ENCODE data around the gene FAM43B. TPM values are rescaled to one million over a fixed set of nuclear protein-coding genes. Genes with fewer than 3 reads are reported as not detected.

The FAM43B gene
- total and polyA plus RNA-seq, 10 of the 15 experiments (the other 5 are each of a cell fraction or from before 2014, with no cell fraction given), result not detected

DNA sequence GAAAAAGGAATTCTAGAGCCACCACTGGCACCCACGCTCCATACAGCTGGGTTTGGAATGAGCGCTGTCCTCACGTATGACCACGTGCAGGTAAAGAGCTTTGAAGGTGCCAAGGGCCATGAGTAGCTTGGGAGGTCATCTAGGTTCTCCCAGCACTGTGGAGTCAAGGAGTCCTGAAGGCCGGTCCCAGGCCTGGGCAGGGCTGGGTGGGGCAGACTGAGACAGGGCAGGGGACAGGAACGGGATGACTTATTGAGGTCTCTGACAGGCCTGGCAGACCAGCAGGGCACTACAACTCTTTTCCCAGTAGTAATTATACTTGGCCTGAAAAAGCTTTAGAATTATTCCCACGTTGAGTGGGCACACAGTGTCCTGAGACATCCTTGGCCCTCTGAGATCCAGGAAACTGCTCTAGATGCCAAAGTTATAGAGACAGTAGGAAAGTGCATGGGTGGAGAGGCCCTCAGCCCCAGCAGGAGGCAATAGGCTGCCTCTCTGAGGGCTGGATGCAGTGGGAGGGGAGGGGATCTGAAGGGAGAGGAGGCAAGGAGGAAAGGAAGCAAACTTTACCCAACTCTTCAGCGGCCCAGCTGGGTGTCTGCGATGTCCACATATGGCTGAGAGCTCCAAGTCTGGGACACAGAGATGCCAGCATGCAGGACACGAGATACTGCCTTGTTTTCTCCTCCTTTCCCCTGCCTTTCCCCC lies 34.7 kb downstream of the FAM43B start:
- Histone ChIP-seq H3K27ac (ENCODE audit: control insufficient read depth, insufficient read depth) (no peak overlapping the region), H3K4me1 (ENCODE audit: control insufficient read depth, insufficient read depth, low read length) (no peaks in the 10 kb centered on the region), H3K79me2 (ENCODE audit: control insufficient read depth, insufficient read depth, low read length) (no peaks in the 10 kb centered on the region), H3K36me3 (ENCODE audit: control insufficient read depth in 2 of 2, insufficient read depth in 2 of 2, low read length in 1 of 2) (no peaks in the 10 kb centered on the region), H2AFZ (ENCODE audit: control insufficient read depth, low read depth, low read length) (no peak overlapping the region), H3K9ac (ENCODE audit: control insufficient read depth, insufficient read depth, low read length) (no peak overlapping the region), H3K27me3 (replicated peaks in 1 of 2; ENCODE audit: control insufficient read depth in 2 of 2, insufficient read depth in 2 of 2, low read length in 1 of 2) (peaks cover 5 to 8% of the 10 kb centered on the region in 2 experiments), H3K4me3 (no peak overlapping the region), H3K9me3 (replicated peaks; ENCODE audit: control insufficient read depth, insufficient read depth, low read length) (no peaks in the 10 kb centered on the region), H3K4me2 (ENCODE audit: control insufficient read depth, insufficient read depth) (no peak overlapping the region), H4K20me1 (ENCODE audit: control insufficient read depth, insufficient read depth) (no peaks in the 10 kb centered on the region)
- no peak for FAIRE-seq
- in situ Hi-C loops (cut with MboI) (no loop called here), intact Hi-C loops (cut with micrococcal nuclease; ENCODE audit: unreplicated experiment) (no loop called here)
- RAD21 ChIA-PET (ENCODE audit: unreplicated experiment), result no interaction called here
- no peak for ATAC-seq
- BruUV-seq (replicated peaks), result no TSS peak
- CTCF ChIA-PET, result interaction anchor here (1.4 kb wide), 1 partner anchor 12 kb away, joined by 3 read pairs; no protein-coding TSS in a partner anchor
- TF ChIP-seq NFYA (IDR thresholded peaks at IDR 0.05; ENCODE audit: borderline replicate concordance, low read depth, low read length), result no peak
- SMC1A ChIA-PET (ENCODE audit: uncharacterized antibody, unreplicated experiment), result no interaction called here
- DNase-seq (ENCODE audit: low read depth, low spot score), result no peak
- POLR2A ChIA-PET, result no interaction called here
- 6% methylated on average over 8 of the region's 10 CpGs for WGBS (ENCODE audit: insufficient coverage, insufficient replicate concordance, low lambda C conversion rate, missing lambda C conversion rate)

DNA sequence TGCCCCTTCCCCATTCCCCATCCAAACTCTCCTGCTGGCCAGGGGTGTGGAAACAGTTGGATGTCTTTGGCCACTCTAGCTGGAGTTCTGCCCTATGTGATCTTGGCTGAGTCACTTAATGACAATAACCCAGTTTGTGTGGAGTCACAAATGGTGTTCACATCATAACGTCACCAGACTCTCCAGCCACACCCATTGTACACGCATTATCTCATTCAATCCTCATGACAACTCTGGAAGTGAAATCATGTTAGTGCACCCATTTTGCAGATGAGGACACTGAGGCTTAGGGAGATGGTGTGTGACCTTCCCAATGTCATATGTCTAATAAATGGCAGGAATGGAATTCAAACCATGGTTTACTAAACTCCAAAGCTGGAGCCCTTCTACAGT lies 35.3 kb downstream of the FAM43B start:
- Histone ChIP-seq H3K36me3 (ENCODE audit: control insufficient read depth in 2 of 2, insufficient read depth in 2 of 2, low read length in 1 of 2) (no peaks in the 10 kb centered on the region), H3K9ac (ENCODE audit: control insufficient read depth, insufficient read depth, low read length) (no peak overlapping the region), H3K27ac (ENCODE audit: control insufficient read depth, insufficient read depth) (no peak overlapping the region), H3K27me3 (replicated peaks in 1 of 2; ENCODE audit: control insufficient read depth in 2 of 2, insufficient read depth in 2 of 2, low read length in 1 of 2) (peaks cover 5 to 8% of the 10 kb centered on the region in 2 experiments), H3K4me2 (ENCODE audit: control insufficient read depth, insufficient read depth) (no peak overlapping the region), H4K20me1 (ENCODE audit: control insufficient read depth, insufficient read depth) (no peaks in the 10 kb centered on the region), H3K4me1 (ENCODE audit: control insufficient read depth, insufficient read depth, low read length) (no peaks in the 10 kb centered on the region), H2AFZ (ENCODE audit: control insufficient read depth, low read depth, low read length) (no peak overlapping the region), H3K9me3 (replicated peaks; ENCODE audit: control insufficient read depth, insufficient read depth, low read length) (no peaks in the 10 kb centered on the region), H3K79me2 (ENCODE audit: control insufficient read depth, insufficient read depth, low read length) (no peaks in the 10 kb centered on the region), H3K4me3 (no peak overlapping the region)
- DNase-seq (ENCODE audit: low read depth, low spot score) (no peak), FAIRE-seq (no peak), ATAC-seq (no peak)
- in situ Hi-C loops (cut with MboI), result no loop called here
- intact Hi-C loops (cut with micrococcal nuclease; ENCODE audit: unreplicated experiment), result no loop called here
- WGBS (ENCODE audit: insufficient coverage, insufficient replicate concordance, low lambda C conversion rate, missing lambda C conversion rate), result 26% methylated on average over 2 of the region's 2 CpGs
- BruUV-seq (replicated peaks), result no TSS peak
- CTCF ChIA-PET, result interaction anchor here (1.4 kb wide), 1 partner anchor 13 kb away, joined by 3 read pairs; no protein-coding TSS in a partner anchor
- RAD21 ChIA-PET (ENCODE audit: unreplicated experiment), result no interaction called here
- POLR2A ChIA-PET, result no interaction called here
- SMC1A ChIA-PET (ENCODE audit: uncharacterized antibody, unreplicated experiment), result no interaction called here
- TF ChIP-seq CHD4 (IDR thresholded peaks at IDR 0.05) (no peak), CHD2 (IDR thresholded peaks at IDR 0.05; ENCODE audit: borderline replicate concordance, low read depth, low read length) (no peak), BACH1 (IDR thresholded peaks at IDR 0.05; ENCODE audit: borderline replicate concordance) (no peak), CEBPB (IDR thresholded peaks at IDR 0.05; ENCODE audit: borderline replicate concordance in 1 of 2, low read depth in 2 of 2, low read length in 2 of 2) (no peak), MTA3 (IDR thresholded peaks at IDR 0.05; ENCODE audit: borderline replicate concordance, low read length) (no peak)
- TF ChIP-seq, protein P1, sequence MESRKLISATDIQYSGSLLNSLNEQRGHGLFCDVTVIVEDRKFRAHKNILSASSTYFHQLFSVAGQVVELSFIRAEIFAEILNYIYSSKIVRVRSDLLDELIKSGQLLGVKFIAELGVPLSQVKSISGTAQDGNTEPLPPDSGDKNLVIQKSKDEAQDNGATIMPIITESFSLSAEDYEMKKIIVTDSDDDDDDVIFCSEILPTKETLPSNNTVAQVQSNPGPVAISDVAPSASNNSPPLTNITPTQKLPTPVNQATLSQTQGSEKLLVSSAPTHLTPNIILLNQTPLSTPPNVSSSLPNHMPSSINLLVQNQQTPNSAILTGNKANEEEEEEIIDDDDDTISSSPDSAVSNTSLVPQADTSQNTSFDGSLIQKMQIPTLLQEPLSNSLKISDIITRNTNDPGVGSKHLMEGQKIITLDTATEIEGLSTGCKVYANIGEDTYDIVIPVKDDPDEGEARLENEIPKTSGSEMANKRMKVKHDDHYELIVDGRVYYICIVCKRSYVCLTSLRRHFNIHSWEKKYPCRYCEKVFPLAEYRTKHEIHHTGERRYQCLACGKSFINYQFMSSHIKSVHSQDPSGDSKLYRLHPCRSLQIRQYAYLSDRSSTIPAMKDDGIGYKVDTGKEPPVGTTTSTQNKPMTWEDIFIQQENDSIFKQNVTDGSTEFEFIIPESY (IDR thresholded peaks at IDR 0.05), result no peak
- TF ChIP-seq, protein P2, sequence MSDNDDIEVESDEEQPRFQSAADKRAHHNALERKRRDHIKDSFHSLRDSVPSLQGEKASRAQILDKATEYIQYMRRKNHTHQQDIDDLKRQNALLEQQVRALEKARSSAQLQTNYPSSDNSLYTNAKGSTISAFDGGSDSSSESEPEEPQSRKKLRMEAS (IDR thresholded peaks at IDR 0.05; ENCODE audit: low read depth, low read length), result no peak
- TF ChIP-seq, protein P3, sequence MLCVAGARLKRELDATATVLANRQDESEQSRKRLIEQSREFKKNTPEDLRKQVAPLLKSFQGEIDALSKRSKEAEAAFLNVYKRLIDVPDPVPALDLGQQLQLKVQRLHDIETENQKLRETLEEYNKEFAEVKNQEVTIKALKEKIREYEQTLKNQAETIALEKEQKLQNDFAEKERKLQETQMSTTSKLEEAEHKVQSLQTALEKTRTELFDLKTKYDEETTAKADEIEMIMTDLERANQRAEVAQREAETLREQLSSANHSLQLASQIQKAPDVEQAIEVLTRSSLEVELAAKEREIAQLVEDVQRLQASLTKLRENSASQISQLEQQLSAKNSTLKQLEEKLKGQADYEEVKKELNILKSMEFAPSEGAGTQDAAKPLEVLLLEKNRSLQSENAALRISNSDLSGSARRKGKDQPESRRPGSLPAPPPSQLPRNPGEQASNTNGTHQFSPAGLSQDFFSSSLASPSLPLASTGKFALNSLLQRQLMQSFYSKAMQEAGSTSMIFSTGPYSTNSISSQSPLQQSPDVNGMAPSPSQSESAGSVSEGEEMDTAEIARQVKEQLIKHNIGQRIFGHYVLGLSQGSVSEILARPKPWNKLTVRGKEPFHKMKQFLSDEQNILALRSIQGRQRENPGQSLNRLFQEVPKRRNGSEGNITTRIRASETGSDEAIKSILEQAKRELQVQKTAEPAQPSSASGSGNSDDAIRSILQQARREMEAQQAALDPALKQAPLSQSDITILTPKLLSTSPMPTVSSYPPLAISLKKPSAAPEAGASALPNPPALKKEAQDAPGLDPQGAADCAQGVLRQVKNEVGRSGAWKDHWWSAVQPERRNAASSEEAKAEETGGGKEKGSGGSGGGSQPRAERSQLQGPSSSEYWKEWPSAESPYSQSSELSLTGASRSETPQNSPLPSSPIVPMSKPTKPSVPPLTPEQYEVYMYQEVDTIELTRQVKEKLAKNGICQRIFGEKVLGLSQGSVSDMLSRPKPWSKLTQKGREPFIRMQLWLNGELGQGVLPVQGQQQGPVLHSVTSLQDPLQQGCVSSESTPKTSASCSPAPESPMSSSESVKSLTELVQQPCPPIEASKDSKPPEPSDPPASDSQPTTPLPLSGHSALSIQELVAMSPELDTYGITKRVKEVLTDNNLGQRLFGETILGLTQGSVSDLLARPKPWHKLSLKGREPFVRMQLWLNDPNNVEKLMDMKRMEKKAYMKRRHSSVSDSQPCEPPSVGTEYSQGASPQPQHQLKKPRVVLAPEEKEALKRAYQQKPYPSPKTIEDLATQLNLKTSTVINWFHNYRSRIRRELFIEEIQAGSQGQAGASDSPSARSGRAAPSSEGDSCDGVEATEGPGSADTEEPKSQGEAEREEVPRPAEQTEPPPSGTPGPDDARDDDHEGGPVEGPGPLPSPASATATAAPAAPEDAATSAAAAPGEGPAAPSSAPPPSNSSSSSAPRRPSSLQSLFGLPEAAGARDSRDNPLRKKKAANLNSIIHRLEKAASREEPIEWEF (IDR thresholded peaks at IDR 0.05; ENCODE audit: insufficient replicate concordance, low read depth, low read length), result no peak

Measured in GM12878 (cell line).